ENCODE data around the gene LDLRAD3. TPM values are rescaled to one million over a fixed set of nuclear protein-coding genes. Genes with fewer than 3 reads are reported as not detected.

LDLRAD3 gene
- polyA plus RNA-seq, 1 of the 3 experiments (the other 2 are of a cell fraction): 10.6 TPM

DNA sequence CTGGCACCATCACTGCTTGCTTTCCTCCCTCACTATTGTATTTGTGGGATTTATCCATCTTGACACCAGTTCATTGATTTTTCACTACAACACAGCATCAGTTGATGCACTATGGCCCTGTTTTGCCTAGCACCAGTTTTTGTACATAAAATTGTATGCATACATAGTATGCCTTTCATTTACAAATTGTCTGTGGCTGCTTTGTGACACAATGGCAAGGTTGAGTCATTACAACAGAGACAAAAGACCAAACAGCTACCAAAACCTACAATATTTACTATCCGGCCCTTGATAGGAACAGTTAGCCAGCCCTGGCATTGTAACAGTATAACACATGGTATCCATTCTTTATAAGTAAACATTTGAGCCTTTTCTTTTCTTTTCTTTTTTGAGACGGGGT is 150.3 kb downstream of the LDLRAD3 start:
- Histone ChIP-seq H3K27ac (ENCODE audit: low read depth in 2 of 2, low read length in 1 of 2) (no peak overlapping the region), H3F3A (replicated peaks; ENCODE audit: insufficient read depth) (no peaks in the 10 kb centered on the region), H3K27me3 (ENCODE audit: insufficient read depth) (no peaks in the 10 kb centered on the region), H3K9ac (no peak overlapping the region), H3K36me3 (replicated peaks in 1 of 2; ENCODE audit: control insufficient read depth in 1 of 2, insufficient read depth in 2 of 2, low read length in 1 of 2) (peaks cover 5 to 16% of the 10 kb centered on the region in 2 experiments), H3K9me3 (no peaks in the 10 kb centered on the region), H3K4me2 (no peak overlapping the region), H2AFZ (ENCODE audit: low read depth) (no peak overlapping the region), H3K4me3 (ENCODE audit: low read depth in 2 of 2, low read length in 1 of 2) (no peak overlapping the region), H4K20me1 (ENCODE audit: insufficient read depth) (no peaks in the 10 kb centered on the region), H3K4me1 (ENCODE audit: control insufficient read depth in 1 of 2, insufficient read depth in 2 of 2, low read depth in 1 of 2, low read length in 1 of 2) (peaks cover 4 to 6% of the 10 kb centered on the region in 2 experiments; a peak in 3 of 4 replicates), H3K9me2 (no peaks in the 10 kb centered on the region), H3K79me2 (ENCODE audit: insufficient read depth) (no peaks in the 10 kb centered on the region)
- POLR2A ChIA-PET: no interaction called here
- WGBS (ENCODE audit: low lambda C conversion rate): 94% methylated on average over 2 of the region's 2 CpGs
- CTCF ChIA-PET: no interaction called here
- TF ChIP-seq, protein P1, sequence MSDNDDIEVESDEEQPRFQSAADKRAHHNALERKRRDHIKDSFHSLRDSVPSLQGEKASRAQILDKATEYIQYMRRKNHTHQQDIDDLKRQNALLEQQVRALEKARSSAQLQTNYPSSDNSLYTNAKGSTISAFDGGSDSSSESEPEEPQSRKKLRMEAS (IDR thresholded peaks at IDR 0.05; ENCODE audit: low read depth): no peak
- TF ChIP-seq SIN3A (IDR thresholded peaks at IDR 0.05; ENCODE audit: borderline replicate concordance, low read depth, low read length) (no peak), FOXJ3 (CRISPR knock-in tag; IDR thresholded peaks at IDR 0.05) (no peak), EP300 (IDR thresholded peaks at IDR 0.05; ENCODE audit: borderline replicate concordance in 1 of 2, low read depth in 1 of 2, low read length in 1 of 2) (no peak), GABPA (IDR thresholded peaks at IDR 0.05; ENCODE audit: low read depth) (no peak), SMC3 (IDR thresholded peaks at IDR 0.05; ENCODE audit: low read depth, low read length) (no peak), ELF1 (IDR thresholded peaks at IDR 0.05) (no peak), NFIC (IDR thresholded peaks at IDR 0.05; ENCODE audit: borderline replicate concordance) (no peak), GATA2 (CRISPR knock-in tag; IDR thresholded peaks at IDR 0.05) (no peak), TCF12 (IDR thresholded peaks at IDR 0.05) (no peak)
- TF ChIP-seq, protein P2, sequence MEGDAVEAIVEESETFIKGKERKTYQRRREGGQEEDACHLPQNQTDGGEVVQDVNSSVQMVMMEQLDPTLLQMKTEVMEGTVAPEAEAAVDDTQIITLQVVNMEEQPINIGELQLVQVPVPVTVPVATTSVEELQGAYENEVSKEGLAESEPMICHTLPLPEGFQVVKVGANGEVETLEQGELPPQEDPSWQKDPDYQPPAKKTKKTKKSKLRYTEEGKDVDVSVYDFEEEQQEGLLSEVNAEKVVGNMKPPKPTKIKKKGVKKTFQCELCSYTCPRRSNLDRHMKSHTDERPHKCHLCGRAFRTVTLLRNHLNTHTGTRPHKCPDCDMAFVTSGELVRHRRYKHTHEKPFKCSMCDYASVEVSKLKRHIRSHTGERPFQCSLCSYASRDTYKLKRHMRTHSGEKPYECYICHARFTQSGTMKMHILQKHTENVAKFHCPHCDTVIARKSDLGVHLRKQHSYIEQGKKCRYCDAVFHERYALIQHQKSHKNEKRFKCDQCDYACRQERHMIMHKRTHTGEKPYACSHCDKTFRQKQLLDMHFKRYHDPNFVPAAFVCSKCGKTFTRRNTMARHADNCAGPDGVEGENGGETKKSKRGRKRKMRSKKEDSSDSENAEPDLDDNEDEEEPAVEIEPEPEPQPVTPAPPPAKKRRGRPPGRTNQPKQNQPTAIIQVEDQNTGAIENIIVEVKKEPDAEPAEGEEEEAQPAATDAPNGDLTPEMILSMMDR (IDR thresholded peaks at IDR 0.05): no peak
- TF ChIP-seq, protein P3, sequence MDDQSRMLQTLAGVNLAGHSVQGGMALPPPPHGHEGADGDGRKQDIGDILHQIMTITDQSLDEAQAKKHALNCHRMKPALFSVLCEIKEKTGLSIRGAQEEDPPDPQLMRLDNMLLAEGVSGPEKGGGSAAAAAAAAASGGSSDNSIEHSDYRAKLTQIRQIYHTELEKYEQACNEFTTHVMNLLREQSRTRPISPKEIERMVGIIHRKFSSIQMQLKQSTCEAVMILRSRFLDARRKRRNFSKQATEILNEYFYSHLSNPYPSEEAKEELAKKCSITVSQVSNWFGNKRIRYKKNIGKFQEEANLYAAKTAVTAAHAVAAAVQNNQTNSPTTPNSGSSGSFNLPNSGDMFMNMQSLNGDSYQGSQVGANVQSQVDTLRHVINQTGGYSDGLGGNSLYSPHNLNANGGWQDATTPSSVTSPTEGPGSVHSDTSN (IDR thresholded peaks at IDR 0.05): no peak
- TF ChIP-seq, protein P4, sequence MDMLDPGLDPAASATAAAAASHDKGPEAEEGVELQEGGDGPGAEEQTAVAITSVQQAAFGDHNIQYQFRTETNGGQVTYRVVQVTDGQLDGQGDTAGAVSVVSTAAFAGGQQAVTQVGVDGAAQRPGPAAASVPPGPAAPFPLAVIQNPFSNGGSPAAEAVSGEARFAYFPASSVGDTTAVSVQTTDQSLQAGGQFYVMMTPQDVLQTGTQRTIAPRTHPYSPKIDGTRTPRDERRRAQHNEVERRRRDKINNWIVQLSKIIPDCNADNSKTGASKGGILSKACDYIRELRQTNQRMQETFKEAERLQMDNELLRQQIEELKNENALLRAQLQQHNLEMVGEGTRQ (IDR thresholded peaks at IDR 0.05; ENCODE audit: borderline replicate concordance, low read depth, low read length): no peak
- TF ChIP-seq, protein P5, sequence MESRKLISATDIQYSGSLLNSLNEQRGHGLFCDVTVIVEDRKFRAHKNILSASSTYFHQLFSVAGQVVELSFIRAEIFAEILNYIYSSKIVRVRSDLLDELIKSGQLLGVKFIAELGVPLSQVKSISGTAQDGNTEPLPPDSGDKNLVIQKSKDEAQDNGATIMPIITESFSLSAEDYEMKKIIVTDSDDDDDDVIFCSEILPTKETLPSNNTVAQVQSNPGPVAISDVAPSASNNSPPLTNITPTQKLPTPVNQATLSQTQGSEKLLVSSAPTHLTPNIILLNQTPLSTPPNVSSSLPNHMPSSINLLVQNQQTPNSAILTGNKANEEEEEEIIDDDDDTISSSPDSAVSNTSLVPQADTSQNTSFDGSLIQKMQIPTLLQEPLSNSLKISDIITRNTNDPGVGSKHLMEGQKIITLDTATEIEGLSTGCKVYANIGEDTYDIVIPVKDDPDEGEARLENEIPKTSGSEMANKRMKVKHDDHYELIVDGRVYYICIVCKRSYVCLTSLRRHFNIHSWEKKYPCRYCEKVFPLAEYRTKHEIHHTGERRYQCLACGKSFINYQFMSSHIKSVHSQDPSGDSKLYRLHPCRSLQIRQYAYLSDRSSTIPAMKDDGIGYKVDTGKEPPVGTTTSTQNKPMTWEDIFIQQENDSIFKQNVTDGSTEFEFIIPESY (IDR thresholded peaks at IDR 0.05; ENCODE audit: borderline replicate concordance, low read depth): no peak
- TF ChIP-seq, protein P6, sequence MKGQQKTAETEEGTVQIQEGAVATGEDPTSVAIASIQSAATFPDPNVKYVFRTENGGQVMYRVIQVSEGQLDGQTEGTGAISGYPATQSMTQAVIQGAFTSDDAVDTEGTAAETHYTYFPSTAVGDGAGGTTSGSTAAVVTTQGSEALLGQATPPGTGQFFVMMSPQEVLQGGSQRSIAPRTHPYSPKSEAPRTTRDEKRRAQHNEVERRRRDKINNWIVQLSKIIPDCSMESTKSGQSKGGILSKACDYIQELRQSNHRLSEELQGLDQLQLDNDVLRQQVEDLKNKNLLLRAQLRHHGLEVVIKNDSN (IDR thresholded peaks at IDR 0.05; ENCODE audit: borderline replicate concordance, low read depth): no peak
- TF ChIP-seq, protein P7, sequence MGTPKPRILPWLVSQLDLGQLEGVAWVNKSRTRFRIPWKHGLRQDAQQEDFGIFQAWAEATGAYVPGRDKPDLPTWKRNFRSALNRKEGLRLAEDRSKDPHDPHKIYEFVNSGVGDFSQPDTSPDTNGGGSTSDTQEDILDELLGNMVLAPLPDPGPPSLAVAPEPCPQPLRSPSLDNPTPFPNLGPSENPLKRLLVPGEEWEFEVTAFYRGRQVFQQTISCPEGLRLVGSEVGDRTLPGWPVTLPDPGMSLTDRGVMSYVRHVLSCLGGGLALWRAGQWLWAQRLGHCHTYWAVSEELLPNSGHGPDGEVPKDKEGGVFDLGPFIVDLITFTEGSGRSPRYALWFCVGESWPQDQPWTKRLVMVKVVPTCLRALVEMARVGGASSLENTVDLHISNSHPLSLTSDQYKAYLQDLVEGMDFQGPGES (IDR thresholded peaks at IDR 0.05; ENCODE audit: low read depth, low read length): no peak
- no peak for DNase-seq

Data from SK-N-SH (cell line).